Dendritic cell treated with granulocyte-macrophage colony-stimulating factor and Interleukin-4, amounts not matched to agents 40 ng/mL and 50 ng/mL, for 4 days (primary cell): ENCODE data around the gene ZDHHC22.

Experiments
- H3K27ac Mint-ChIP-seq: one replicate; pipeline ENCODE4 v1.8.0; 2022; ENCODE audit warnings: mild to moderate bottlenecking, mixed read lengths
- H3K27me3 Mint-ChIP-seq: one replicate; pipeline ENCODE4 v1.8.0; 2022; ENCODE audit warnings: mild to moderate bottlenecking, mixed read lengths
- H3K36me3 Mint-ChIP-seq: one replicate; pipeline ENCODE4 v1.8.0; 2022; ENCODE audit warnings: low read depth, mixed read lengths
- H3K4me1 Mint-ChIP-seq: one replicate; pipeline ENCODE4 v1.8.0; 2022; ENCODE audit warnings: low read depth, mixed read lengths
- H3K4me3 Mint-ChIP-seq: one replicate; pipeline ENCODE4 v1.8.0; 2022; ENCODE audit warnings: mild to moderate bottlenecking, moderate library complexity, mixed read lengths
- H3K9me3 Mint-ChIP-seq: one replicate; pipeline ENCODE4 v1.8.0; 2022; ENCODE audit warnings: mixed read lengths
- intact Hi-C: fragments of 100-400 bp; cut with micrococcal nuclease; formaldehyde crosslinking; loops from one replicate; pipeline ENCODE4 v1.15.0; 2022

ZDHHC22 gene

GRCh38 chr14:77128414-77128891 is 13.1 kb downstream of the ZDHHC22 start:
- Mint-ChIP-seq H3K9me3 (no peaks in the 10 kb centered on the region), H3K4me1 (peaks cover 24% of the 10 kb centered on the region), H3K36me3 (no peaks in the 10 kb centered on the region), H3K4me3 (no peak overlapping the region), H3K27me3 (peaks cover 83% of the 10 kb centered on the region), H3K27ac (no peak overlapping the region)
- intact Hi-C loops, result no loop called here

GRCh38 chr14:77126461-77126990 is 15.1 kb downstream of the ZDHHC22 start:
- no peaks in the 10 kb centered on the region for H3K9me3 Mint-ChIP-seq
- H3K4me1 Mint-ChIP-seq, result peaks cover 43% of the 10 kb centered on the region
- intact Hi-C loops, result no loop called here
- H3K36me3 Mint-ChIP-seq, result peaks cover 6% of the 10 kb centered on the region
- H3K4me3 Mint-ChIP-seq, result no peak overlapping the region
- no peak overlapping the region for H3K27ac Mint-ChIP-seq
- peaks cover 68% of the 10 kb centered on the region for H3K27me3 Mint-ChIP-seq

GRCh38 chr14:77125823-77126325 is 15.7 kb downstream of the ZDHHC22 start:
- intact Hi-C loops, result no loop called here
- H3K27ac Mint-ChIP-seq, result no peak overlapping the region
- peaks cover 8% of the 10 kb centered on the region for H3K36me3 Mint-ChIP-seq
- H3K4me3 Mint-ChIP-seq, result no peak overlapping the region
- H3K4me1 Mint-ChIP-seq, result peaks cover 50% of the 10 kb centered on the region
- H3K9me3 Mint-ChIP-seq, result no peaks in the 10 kb centered on the region
- H3K27me3 Mint-ChIP-seq, result peaks cover 64% of the 10 kb centered on the region

GRCh38 chr14:77125281-77125801 is 16.2 kb downstream of the ZDHHC22 start:
- H3K4me3 Mint-ChIP-seq, result peak overlapping the region; percentile 63
- no peak overlapping the region for H3K27ac Mint-ChIP-seq
- H3K36me3 Mint-ChIP-seq, result peaks cover 13% of the 10 kb centered on the region
- peaks cover 55% of the 10 kb centered on the region for H3K4me1 Mint-ChIP-seq
- intact Hi-C loops, result no loop called here
- H3K27me3 Mint-ChIP-seq, result peaks cover 59% of the 10 kb centered on the region
- H3K9me3 Mint-ChIP-seq, result no peaks in the 10 kb centered on the region

- intact Hi-C loops, result no loop called here
- H3K27me3 Mint-ChIP-seq, result peaks cover 55% of the 10 kb centered on the region
These were observed 17.0 kb downstream of the ZDHHC22 start for GRCh38 chr14:77124345-77125280.

GRCh38 chr14:77123381-77124325 is 17.9 kb downstream of the ZDHHC22 start:
- peaks cover 56% of the 10 kb centered on the region for H3K4me1 Mint-ChIP-seq
- intact Hi-C loops, result no loop called here

More at GRCh38 chr14:77124345-77125280, 17.0 kb downstream of the ZDHHC22 start:
- Mint-ChIP-seq H3K4me3 (peak overlapping the region; percentile 70), H3K36me3 (peaks cover 17% of the 10 kb centered on the region), H3K27ac (no peak overlapping the region), H3K4me1 (peaks cover 56% of the 10 kb centered on the region), H3K9me3 (no peaks in the 10 kb centered on the region)

GRCh38 chr14:77122526-77123125 is 19.0 kb downstream of the ZDHHC22 start:
- Mint-ChIP-seq H3K27ac (peak overlapping the region; percentile 85), H3K36me3 (peaks cover 27% of the 10 kb centered on the region), H3K4me1 (peaks cover 55% of the 10 kb centered on the region), H3K9me3 (no peaks in the 10 kb centered on the region), H3K27me3 (peaks cover 38% of the 10 kb centered on the region), H3K4me3 (no peak overlapping the region)
- intact Hi-C loops, result no loop called here

More at GRCh38 chr14:77123381-77124325, 17.9 kb downstream of the ZDHHC22 start:
- no peak overlapping the region for H3K27ac Mint-ChIP-seq
- H3K4me3 Mint-ChIP-seq, result no peak overlapping the region
- H3K9me3 Mint-ChIP-seq, result no peaks in the 10 kb centered on the region
- H3K27me3 Mint-ChIP-seq, result peaks cover 48% of the 10 kb centered on the region
- H3K36me3 Mint-ChIP-seq, result peaks cover 27% of the 10 kb centered on the region

- peak overlapping the region; percentile 58 for H3K4me3 Mint-ChIP-seq
- H3K9me3 Mint-ChIP-seq, result no peaks in the 10 kb centered on the region
- peaks cover 26% of the 10 kb centered on the region for H3K27me3 Mint-ChIP-seq
- peak overlapping the region; percentile 85 for H3K27ac Mint-ChIP-seq
- peaks cover 51% of the 10 kb centered on the region for H3K4me1 Mint-ChIP-seq
- peaks cover 43% of the 10 kb centered on the region for H3K36me3 Mint-ChIP-seq
- intact Hi-C loops, result no loop called here
These were observed 20.5 kb downstream of the ZDHHC22 start for GRCh38 chr14:77120771-77121743.

GRCh38 chr14:77119851-77120250 is 21.7 kb downstream of the ZDHHC22 start:
- Mint-ChIP-seq H3K27ac (no peak overlapping the region), H3K36me3 (peaks cover 55% of the 10 kb centered on the region), H3K9me3 (no peaks in the 10 kb centered on the region), H3K4me3 (no peak overlapping the region), H3K4me1 (peaks cover 44% of the 10 kb centered on the region), H3K27me3 (peaks cover 15% of the 10 kb centered on the region)
- intact Hi-C loops, result no loop called here

- H3K36me3 Mint-ChIP-seq, result peaks cover 84% of the 10 kb centered on the region
- no peaks in the 10 kb centered on the region for H3K27me3 Mint-ChIP-seq
- H3K4me1 Mint-ChIP-seq, result peaks cover 10% of the 10 kb centered on the region
- H3K27ac Mint-ChIP-seq, result no peak overlapping the region
- no peak overlapping the region for H3K4me3 Mint-ChIP-seq
- intact Hi-C loops, result no loop called here
- no peaks in the 10 kb centered on the region for H3K9me3 Mint-ChIP-seq
These were observed 25.3 kb downstream of the ZDHHC22 start for GRCh38 chr14:77116172-77116817.

- peaks cover 89% of the 10 kb centered on the region for H3K36me3 Mint-ChIP-seq
- intact Hi-C loops, result no loop called here
These were observed 27.0 kb downstream of the ZDHHC22 start for GRCh38 chr14:77114609-77115008.

GRCh38 chr14:77113644-77114043 is 27.9 kb downstream of the ZDHHC22 start:
- intact Hi-C loops, result no loop called here
- Mint-ChIP-seq H3K27ac (no peak overlapping the region), H3K4me1 (no peaks in the 10 kb centered on the region), H3K9me3 (no peaks in the 10 kb centered on the region), H3K27me3 (no peaks in the 10 kb centered on the region), H3K4me3 (no peak overlapping the region), H3K36me3 (peaks cover 89% of the 10 kb centered on the region)

More at GRCh38 chr14:77114609-77115008, 27.0 kb downstream of the ZDHHC22 start:
- no peak overlapping the region for H3K27ac Mint-ChIP-seq
- H3K4me3 Mint-ChIP-seq, result no peak overlapping the region
- H3K27me3 Mint-ChIP-seq, result no peaks in the 10 kb centered on the region
- H3K4me1 Mint-ChIP-seq, result no peaks in the 10 kb centered on the region
- H3K9me3 Mint-ChIP-seq, result no peaks in the 10 kb centered on the region
